AG09309 (cell line): ENCODE data around the gene RALGAPA1.
"Not testable (repeated sequence)": the region's sequence is repeated elsewhere in the genome, so short reads cannot be mapped to it uniquely, and the experiment has no call there.

ENCODE experiments used
- DNase-seq: peaks from one replicate; pipeline ENCODE4 v3.0.0-alpha.2; 2010; ENCODE audit warnings: low read depth
- H3K4me3 ChIP-seq: 2 replicates; pipeline ENCODE4 v1.5.1; 2011; ENCODE audit warnings: mild to moderate bottlenecking, low read depth, low read length, moderate library complexity; ENCODE audit not compliant: control insufficient read depth
- TF ChIP-seq, protein P1 (sequence below): IDR thresholded peaks from 2 replicates; pipeline ENCODE4 v1.5.1; 2011; ENCODE audit warnings: mild to moderate bottlenecking, low read depth, low read length, inconsistent platforms; ENCODE audit not compliant: insufficient read depth, control insufficient read depth; ENCODE audit errors: missing control alignments

RALGAPA1 gene

GRCh38 chr14:35600253-35600652 lies 208.8 kb downstream of the RALGAPA1 start:
- TF ChIP-seq, protein P1, sequence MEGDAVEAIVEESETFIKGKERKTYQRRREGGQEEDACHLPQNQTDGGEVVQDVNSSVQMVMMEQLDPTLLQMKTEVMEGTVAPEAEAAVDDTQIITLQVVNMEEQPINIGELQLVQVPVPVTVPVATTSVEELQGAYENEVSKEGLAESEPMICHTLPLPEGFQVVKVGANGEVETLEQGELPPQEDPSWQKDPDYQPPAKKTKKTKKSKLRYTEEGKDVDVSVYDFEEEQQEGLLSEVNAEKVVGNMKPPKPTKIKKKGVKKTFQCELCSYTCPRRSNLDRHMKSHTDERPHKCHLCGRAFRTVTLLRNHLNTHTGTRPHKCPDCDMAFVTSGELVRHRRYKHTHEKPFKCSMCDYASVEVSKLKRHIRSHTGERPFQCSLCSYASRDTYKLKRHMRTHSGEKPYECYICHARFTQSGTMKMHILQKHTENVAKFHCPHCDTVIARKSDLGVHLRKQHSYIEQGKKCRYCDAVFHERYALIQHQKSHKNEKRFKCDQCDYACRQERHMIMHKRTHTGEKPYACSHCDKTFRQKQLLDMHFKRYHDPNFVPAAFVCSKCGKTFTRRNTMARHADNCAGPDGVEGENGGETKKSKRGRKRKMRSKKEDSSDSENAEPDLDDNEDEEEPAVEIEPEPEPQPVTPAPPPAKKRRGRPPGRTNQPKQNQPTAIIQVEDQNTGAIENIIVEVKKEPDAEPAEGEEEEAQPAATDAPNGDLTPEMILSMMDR = no peak
- DNase-seq = no peak
- no peak overlapping the region for H3K4me3 ChIP-seq

- H3K4me3 ChIP-seq = no peak overlapping the region
- DNase-seq = no peak
- TF ChIP-seq, protein P1 = no peak
These were observed 214.5 kb downstream of the RALGAPA1 start for GRCh38 chr14:35594616-35595015.

DNA sequence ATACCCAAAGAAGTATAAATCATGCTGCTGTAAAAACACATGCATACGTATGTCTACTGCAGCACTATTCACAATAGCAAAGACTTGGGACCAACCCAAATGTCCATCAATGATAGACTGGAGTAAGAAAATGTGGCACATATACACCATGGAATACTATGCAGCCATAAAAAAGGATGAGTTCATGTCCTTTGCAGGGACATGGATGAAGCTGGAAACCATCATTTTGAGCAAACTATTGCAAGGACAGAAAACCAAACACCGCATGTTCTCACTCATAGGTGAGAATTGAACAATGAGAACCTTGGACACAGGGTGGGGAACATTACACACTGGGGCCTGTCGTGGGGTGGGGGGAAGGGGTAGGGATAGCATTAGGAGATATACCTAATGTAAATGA lies 221.7 kb downstream of the RALGAPA1 start:
- not testable (repeated sequence) for H3K4me3 ChIP-seq, DNase-seq

DNA sequence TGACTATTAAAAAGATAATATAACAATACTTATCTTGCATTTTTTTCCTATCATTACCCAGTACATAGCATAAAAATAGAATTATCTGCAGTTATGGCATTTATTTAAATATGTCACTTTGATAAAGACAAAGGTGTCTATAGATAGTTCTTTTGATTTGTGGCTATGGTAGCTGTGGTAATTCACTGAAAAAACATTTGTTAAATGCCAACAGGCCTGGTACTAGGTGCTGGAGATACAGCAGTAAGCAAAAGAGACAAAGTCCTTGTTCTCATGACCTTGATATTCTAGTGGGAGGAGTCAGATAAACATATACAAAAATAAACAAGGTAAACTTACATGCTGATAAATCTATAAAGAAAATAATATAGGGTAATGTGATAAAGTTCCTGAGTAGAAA lies 230.5 kb downstream of the RALGAPA1 start:
- TF ChIP-seq, protein P1 = no peak
- no peak overlapping the region for H3K4me3 ChIP-seq
- DNase-seq = no peak

DNA sequence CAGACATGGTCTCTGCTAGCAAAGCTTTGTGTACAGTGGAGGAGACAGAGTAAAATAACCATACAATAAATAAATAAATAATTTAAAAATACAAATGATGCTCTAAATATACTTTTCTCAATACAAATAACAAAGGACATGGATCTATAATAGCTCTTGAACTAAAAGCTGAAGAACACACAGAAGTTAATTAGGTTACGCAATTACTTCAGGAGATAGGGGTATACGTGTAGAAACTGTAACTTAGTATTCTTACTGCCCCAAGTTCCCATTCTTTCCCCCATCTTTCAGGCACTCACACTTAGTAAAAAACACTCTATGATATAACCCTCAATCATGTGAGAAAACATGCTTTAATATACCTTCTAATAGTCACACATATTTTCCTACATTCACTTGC lies 231.0 kb downstream of the RALGAPA1 start:
- TF ChIP-seq, protein P1 = no peak
- no peak overlapping the region for H3K4me3 ChIP-seq
- no peak for DNase-seq

- no peak overlapping the region for H3K4me3 ChIP-seq
- DNase-seq = no peak
- TF ChIP-seq, protein P1 = no peak
These were observed 232.2 kb downstream of the RALGAPA1 start for GRCh38 chr14:35576856-35577255.

GRCh38 chr14:35576260-35576659 lies 232.8 kb downstream of the RALGAPA1 start:
- DNase-seq = no peak
- TF ChIP-seq, protein P1 = no peak

More at GRCh38 chr14:35576260-35576659, 232.8 kb downstream of the RALGAPA1 start:
- H3K4me3 ChIP-seq = no peak overlapping the region
